IPS-11a (cell line): ENCODE measurements around the gene RNF141.

Source experiments
- H3K4me3 ChIP-seq: one replicate; pipeline ENCODE4 v1.5.1; 2013; ENCODE audit warnings: low read depth, low read length, control low read depth

RNF141 gene

GRCh38 chr11:10499452-10499851 lies 41.5 kb downstream of the RNF141 start:
- no peak overlapping the region for H3K4me3 ChIP-seq

- H3K4me3 ChIP-seq, result no peak overlapping the region
Observed at GRCh38 chr11:10498426-10499250, 42.3 kb downstream of the RNF141 start.

- H3K4me3 ChIP-seq, result no peak overlapping the region
Observed at GRCh38 chr11:10498022-10498400, 43.0 kb downstream of the RNF141 start.

GRCh38 chr11:10497371-10498021 lies 43.5 kb downstream of the RNF141 start:
- H3K4me3 ChIP-seq, result no peak overlapping the region

- no peak overlapping the region for H3K4me3 ChIP-seq
Observed at GRCh38 chr11:10496296-10496936, 44.6 kb downstream of the RNF141 start.

GRCh38 chr11:10495464-10495786 lies 45.6 kb downstream of the RNF141 start:
- H3K4me3 ChIP-seq, result no peak overlapping the region

GRCh38 chr11:10494636-10495463 lies 46.1 kb downstream of the RNF141 start:
- H3K4me3 ChIP-seq, result no peak overlapping the region

- H3K4me3 ChIP-seq, result no peak overlapping the region
Observed at GRCh38 chr11:10493041-10493663, 47.8 kb downstream of the RNF141 start.

GRCh38 chr11:10492084-10492483 lies 48.9 kb downstream of the RNF141 start:
- no peak overlapping the region for H3K4me3 ChIP-seq

GRCh38 chr11:10490398-10491241 lies 50.4 kb downstream of the RNF141 start:
- no peak overlapping the region for H3K4me3 ChIP-seq

- no peak overlapping the region for H3K4me3 ChIP-seq
Observed at GRCh38 chr11:10490032-10490397, 51.0 kb downstream of the RNF141 start.

GRCh38 chr11:10488934-10489691 lies 51.9 kb downstream of the RNF141 start:
- no peak overlapping the region for H3K4me3 ChIP-seq

GRCh38 chr11:10488121-10488933 lies 52.7 kb downstream of the RNF141 start:
- H3K4me3 ChIP-seq, result no peak overlapping the region

GRCh38 chr11:10487002-10487647 lies 53.9 kb downstream of the RNF141 start:
- H3K4me3 ChIP-seq, result no peak overlapping the region

GRCh38 chr11:10486161-10486840 lies 54.7 kb downstream of the RNF141 start:
- H3K4me3 ChIP-seq, result no peak overlapping the region

GRCh38 chr11:10485646-10486045 lies 55.3 kb downstream of the RNF141 start:
- H3K4me3 ChIP-seq, result no peak overlapping the region

GRCh38 chr11:10484461-10485180 lies 56.4 kb downstream of the RNF141 start:
- no peak overlapping the region for H3K4me3 ChIP-seq
